Stomach (tissue), 4 donors: Measurements from ENCODE around the gene VWF.

ENCODE experiments used
- EP300 ChIP-seq: sonication (generic); formaldehyde crosslinking; IDR thresholded peaks from one replicate; pipeline ENCODE4 v1.6.1; 2017; ENCODE audit warnings: antibody characterized with exemption
- POLR2A ChIP-seq, 4 donors: fragments of 450-650 bp; IDR thresholded peaks; one replicate each; pipeline ENCODE4 v1.6.1; 2016; ENCODE audit warnings: antibody characterized with exemption in 4 of 4, control low read depth in 2 of 4, mild to moderate bottlenecking in 1 of 4, moderate library complexity in 1 of 4
- POLR2AphosphoS5 ChIP-seq, 3 donors: sonication (generic); formaldehyde crosslinking; IDR thresholded peaks; one replicate each; pipeline ENCODE4 v1.6.1; 2016; ENCODE audit warnings: antibody characterized with exemption in 3 of 3
- TF ChIP-seq, protein P1 (sequence below), 7 experiments: fragments of 450-650 bp in 4 of 7; fragments of 200-600 bp in 3 of 7; sonication (generic) in 3 of 7; IDR thresholded peaks; one replicate each; pipeline ENCODE4 v1.5.1; 2016 to 2019; ENCODE audit warnings: antibody characterized with exemption in 7 of 7, control low read depth in 2 of 7, mild to moderate bottlenecking in 1 of 7

- TF ChIP-seq POLR2A (IDR thresholded peaks at IDR 0.05) (no peak), POLR2AphosphoS5 (IDR thresholded peaks at IDR 0.05) (no peak), EP300 (no peak)
- TF ChIP-seq, protein P1, sequence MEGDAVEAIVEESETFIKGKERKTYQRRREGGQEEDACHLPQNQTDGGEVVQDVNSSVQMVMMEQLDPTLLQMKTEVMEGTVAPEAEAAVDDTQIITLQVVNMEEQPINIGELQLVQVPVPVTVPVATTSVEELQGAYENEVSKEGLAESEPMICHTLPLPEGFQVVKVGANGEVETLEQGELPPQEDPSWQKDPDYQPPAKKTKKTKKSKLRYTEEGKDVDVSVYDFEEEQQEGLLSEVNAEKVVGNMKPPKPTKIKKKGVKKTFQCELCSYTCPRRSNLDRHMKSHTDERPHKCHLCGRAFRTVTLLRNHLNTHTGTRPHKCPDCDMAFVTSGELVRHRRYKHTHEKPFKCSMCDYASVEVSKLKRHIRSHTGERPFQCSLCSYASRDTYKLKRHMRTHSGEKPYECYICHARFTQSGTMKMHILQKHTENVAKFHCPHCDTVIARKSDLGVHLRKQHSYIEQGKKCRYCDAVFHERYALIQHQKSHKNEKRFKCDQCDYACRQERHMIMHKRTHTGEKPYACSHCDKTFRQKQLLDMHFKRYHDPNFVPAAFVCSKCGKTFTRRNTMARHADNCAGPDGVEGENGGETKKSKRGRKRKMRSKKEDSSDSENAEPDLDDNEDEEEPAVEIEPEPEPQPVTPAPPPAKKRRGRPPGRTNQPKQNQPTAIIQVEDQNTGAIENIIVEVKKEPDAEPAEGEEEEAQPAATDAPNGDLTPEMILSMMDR (IDR thresholded peaks at IDR 0.05) = no peak
These were observed 223.1 kb downstream of the VWF start for GRCh38 chr12:5901416-5901815.
